Activated CD4-positive, alpha-beta T cell treated with anti-CD3 and anti-CD28 coated beads, Interleukin-2, Interleukin-4, amounts not matched to agents 100 ng/mL and 50 ng/mL, durations not matched to agents 16 hours and 8 hours (primary cell): ENCODE data around the gene XXYLT1.
"Not testable (repeated sequence)": the region's sequence is repeated elsewhere in the genome, so short reads cannot be mapped to it uniquely, and the experiment has no call there.

Experiments used
- DNase-seq: peaks from one replicate; pipeline ENCODE4 v3.0.0-alpha.2; 2020; ENCODE audit warnings: low spot score

The XXYLT1 gene

DNA sequence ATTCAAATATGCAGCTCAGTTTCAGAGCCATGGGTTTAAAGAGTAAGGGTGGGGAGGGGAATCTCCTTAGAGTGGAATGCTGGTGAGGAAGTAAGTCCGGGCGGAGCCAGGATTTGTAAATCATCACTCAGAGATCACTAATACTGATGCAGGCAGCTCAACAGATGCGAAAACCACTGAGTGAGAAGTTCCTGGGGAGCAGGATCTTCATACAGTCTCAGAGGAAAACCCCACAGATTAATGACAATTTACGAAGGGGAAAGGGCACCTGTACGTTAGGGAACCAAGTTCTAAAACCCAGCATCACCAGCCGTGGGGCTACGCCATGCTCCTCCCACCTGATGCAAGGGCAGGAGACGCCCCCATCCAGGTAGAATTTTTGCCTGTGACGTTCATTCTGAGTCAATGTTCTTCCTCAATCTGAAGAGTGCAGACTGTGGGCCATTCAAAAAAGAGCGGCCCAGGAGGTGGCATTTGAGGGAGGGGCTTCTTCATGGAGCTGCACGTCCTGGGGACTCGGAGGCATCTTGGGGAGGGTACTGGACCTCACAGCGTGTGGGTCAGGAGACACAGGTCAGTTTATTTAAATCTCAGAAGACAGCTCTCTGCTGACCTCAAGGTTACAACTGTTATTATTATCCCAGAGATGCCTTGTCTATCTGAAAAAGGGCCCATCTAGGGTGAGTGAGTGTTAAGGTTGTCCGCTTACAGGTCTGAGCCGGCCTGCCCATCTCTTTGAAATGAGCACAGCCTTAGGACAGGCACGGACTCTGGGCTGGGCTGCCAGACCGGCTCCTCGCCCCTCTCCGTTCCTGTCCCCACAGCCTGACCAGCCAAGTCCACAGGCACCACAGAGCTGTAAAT, 228.0 kb downstream of the XXYLT1 start:
- no peak for DNase-seq

DNA sequence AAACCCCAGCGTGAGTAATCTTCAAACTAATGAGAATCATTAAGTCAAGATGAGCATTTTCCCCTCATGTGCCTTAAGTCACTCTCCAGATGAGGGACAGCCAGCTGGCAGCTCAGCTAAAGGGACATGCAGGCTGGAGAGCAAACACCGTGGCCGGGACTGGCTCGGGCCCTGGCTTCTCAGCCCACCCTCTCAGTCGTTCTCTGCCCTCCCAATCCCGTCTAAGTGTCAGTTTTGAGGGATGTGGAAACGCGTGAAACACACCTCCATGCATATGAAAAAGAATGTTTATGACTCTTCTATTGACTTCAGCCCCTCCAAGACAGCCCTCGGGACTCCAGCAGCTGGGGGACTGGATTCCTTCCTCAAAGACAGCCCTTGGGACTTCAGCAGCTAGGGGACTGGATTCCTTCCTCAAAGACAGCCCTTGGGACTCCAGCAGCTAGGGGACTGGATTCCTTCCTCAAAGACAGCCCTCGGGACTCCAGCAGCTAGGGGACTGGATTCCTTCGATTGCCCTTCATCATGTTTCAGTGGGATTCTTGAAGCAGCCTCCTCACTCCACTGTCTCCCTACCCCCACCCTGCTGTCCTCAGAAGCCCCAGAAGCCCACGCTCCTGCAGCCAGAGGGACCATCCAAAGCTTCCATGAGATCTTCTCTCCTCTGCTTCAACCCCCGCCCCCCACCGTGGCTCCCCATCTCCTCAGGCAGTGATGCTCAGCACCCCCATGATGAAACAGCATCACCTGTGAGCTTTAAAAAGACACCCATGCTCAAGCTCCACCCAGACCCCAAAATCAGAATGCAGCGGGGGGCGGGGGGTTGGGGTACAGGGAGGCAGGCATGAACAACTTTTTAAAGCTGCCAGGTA, 228.9 kb downstream of the XXYLT1 start:
- DNase-seq, result no peak

DNA sequence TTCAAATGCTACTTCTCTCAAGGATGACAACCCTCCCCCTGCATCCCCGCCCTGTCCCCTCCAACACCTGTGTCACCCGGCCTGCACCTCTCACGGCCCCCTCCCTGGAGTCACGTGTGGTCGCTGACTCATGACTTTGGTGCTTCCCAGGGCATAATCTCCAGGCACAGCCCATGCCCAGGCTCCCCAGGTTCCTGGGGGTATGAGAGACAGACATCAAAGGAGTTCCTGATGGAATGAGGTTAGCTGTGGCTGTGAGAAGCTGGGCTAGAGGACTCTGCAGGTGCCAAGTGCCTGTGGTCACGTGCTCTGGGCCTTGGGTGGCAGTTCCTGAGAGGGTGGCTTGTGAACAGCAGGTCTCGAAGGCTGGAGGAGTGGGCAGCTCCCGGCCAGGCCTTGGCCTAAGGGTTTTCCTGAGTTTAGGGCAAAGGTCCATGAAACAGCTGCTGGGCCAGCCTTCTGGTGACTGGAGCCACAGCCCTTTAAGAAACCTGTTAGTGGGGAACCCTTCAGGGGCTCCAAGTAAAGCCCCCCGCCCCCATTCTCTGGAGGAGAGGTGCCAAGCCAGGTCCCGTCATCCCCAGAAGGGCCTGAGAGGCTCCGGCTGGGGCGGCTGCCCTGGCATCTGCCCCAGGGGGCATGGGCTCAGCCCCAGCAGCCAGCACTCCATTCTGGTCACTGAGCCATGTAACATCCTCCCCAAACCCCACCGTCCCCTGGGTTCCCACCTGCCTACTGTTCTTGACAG, 230.0 kb downstream of the XXYLT1 start:
- no peak for DNase-seq

DNA sequence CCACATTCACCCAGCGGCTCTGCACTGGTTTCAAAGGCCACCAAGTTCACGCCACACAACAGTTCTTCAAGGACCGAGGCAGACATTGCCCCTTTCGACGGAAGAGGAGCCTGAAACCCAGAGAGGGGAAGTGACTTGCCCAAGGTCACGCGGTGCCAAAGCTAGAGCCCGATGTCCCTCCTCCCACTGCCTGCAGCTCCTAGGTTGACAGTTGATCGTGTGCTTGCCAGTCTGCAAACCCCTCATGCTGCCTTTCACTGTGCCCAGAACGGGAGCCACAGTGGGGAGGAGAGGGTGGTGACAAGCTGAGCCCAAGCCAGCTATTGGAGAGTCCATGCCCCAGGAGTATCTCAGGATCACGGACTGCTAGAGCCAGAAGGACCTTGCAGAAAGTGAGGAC, 230.9 kb downstream of the XXYLT1 start:
- DNase-seq, result no peak

DNA sequence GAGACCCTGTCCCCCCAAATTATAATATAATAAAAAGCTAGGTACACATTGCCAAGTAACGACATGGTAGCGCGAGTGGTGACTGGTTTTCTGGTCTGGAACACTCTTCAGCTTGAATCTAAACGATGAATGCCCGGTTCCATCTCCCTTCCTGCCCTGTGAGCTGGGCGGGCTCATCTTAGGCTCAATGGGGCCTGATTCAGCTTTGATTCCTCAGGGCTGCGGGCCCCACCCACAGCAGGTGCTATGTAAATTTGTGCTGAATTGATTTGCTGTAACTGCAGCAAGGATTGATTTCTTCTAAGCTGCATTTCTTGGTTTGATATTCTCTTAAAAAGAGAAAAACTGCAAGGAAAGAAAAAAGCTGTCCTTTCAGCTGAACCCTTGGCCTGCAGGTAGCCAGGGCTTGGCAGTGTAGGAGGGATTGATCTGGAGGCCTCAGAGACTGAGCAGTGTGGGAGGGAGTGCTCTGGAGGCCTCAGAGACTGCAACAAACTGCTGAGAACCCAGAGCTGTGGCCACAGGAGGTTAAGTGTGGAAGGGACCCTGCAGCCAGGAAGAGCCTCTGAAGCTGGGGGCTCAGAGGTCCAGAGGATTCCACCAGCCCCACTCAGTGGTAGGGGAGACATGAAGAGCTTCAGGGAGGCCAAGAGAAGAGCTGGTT, 231.6 kb downstream of the XXYLT1 start:
- no peak for DNase-seq

DNA sequence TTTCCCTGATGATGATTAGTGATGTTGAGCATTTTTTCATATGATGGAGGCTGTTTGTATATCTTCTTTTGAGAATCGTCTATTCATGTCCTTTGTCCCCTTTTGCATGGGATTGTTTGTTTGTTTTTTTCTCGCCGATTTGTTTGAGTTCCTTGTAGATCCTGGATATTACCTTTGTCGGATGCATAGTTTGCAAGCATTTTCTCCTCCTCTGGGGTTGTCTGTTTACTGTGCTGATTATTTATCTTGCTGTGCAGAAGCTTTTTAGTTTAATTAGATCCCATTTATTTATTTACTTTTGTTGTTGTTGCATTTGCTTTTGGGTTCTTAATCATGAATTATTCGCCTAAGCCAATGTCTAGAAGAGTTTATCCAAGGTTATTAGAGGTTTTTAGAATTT, 232.8 kb downstream of the XXYLT1 start:
- DNase-seq, result no peak

DNA sequence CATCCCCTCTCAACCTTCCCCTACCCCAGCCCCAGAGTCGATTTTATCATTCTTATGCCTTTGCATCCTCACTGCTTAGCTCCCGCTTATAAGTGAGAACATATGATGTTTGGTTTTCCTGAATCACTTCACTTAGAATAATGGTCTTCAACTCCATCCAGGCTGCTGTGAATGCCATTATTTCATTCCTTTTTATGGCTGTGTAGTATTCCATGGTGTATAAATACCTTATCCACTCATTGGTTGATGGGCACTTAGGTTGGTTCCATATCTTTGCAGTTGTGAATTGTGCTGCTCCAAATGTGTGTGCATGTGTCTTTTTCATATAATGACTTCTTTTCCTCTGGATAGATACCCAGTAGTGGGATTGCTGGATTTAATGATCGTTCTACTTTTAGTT, 233.4 kb downstream of the XXYLT1 start:
- not testable (repeated sequence) for DNase-seq

DNA sequence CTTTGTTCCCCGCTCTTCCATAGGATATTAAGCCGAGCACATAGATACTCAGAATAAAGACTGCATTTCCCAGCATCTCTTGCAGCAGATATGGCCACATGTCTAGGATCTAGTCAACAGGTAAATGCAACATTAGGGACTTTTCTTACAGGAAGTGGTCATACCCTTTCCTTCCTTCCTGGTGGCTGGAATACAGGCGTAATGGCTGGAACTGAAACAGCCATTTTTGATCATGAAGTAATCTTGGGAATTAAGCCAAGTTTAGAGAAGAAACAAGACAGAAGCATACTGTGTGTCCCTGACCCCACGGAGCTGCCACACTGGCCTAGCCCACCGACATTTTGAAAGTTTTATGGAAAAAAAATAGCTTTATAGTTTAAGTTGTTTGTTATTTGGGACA, 234.0 kb downstream of the XXYLT1 start:
- DNase-seq, result no peak

DNA sequence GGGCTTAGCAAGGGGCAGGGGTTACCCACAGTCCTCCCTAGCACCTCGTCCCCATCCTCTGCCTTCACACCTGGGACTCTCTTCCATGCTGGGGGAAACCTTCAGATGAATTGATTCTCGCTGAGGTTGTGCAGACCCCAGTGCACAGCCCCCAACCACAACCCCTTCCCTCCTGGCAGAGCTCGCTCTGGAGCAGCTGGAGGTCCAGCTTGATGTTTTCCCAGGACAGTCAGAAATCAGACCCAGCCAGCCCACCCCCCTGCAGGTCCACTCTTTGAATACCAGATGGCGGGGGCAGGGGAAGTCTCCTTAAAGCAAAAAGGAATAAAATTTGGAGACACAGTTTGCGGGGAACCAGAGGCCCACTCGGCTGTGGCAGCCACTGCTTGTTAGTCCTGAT, 234.4 kb downstream of the XXYLT1 start:
- no peak for DNase-seq

DNA sequence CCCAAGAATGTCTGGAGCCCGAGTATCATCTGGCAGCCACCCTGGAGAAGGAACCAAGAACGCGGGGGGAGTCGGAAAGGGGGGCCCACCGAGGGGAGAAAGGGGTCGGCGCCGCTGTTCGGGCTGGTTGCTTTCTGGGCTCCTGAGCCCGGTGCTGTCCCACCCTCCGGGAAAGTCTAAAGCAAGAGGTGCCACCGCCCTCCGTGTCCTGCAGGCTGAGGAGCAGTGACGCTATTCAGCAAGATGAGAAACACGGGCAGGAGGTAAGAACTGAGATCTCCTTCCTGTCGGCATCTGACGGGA, 234.8 kb downstream of the XXYLT1 start:
- no peak for DNase-seq

DNA sequence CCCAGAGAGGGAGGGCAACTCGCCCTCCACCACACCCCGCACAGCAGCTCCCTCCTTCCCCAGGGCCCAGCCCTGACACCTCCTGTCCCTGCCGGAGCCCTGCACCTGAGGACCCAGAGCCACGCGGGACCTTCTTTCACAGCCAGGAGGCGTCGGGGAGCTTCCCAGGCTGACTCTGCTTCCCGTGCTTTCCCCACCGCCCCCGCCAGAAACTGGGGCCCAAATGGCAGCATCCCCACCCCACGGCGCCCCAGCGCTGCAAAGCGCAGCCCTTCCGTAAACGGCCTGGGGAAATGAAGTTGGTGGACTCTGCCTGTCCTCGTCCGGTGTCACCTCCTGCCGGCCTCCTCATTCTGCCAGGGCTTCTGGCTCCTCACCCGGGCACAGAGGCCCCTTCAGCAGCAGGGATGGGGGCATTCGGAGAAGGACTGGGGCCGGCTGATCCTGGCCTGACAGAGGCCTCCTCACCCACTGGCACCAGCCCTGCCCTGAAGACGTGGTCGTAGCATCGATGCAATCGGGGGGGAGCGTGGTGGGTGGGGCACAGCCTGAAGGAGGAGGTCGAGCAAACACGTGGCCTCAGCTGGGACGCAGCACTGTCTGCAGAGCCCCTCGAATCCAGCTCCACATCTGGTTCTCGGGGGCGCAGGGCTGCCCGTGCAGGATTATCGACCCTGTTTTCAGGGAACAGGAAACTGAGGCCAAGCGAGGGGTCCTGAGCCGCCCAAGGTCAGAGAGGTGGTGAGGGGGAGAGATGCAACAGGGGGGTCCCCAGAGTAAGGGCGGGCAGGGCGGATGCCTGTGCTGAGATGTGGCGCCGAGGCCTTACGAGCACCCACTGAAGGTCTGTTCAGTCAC, 235.4 kb downstream of the XXYLT1 start:
- no peak for DNase-seq

DNA sequence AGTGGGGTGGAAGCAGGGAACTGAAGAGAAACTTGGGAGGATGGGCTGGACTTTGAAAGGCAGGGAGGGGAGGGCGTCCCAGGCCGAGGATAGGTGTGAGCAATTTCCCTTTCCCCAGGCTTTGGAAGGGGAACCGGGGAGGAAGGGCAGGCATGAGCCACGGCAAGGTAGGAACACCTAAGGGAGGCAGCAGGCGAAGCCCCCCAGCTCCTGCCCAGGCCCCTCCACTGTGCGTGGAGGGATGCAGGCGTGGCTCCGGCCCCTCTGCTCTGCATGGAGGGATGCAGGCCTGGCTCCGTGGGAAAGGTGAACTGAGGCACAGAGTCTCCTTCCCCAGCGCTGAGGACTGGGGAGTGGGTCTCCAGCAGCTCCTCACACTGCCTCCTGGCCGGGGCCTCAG, 236.4 kb downstream of the XXYLT1 start:
- no peak for DNase-seq

DNA sequence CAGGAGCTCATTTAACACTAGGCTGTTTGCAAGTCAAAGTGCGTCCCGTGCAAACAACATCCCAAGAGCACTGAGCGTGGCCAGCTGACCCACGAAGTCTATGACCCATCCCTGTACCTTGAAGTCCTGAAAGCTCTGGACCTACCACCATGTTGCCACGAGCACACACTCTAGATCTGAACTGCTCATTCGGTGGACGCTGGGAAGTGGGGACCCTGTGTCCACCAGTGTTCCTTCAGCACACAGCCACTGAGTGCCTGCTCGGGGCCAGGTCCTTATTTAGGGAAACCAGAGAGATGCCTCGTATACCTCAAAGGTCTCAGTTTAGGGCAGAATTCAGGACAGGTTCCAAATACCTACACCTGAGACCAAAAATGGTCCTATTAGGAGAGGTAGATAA, 236.9 kb downstream of the XXYLT1 start:
- no peak for DNase-seq

DNA sequence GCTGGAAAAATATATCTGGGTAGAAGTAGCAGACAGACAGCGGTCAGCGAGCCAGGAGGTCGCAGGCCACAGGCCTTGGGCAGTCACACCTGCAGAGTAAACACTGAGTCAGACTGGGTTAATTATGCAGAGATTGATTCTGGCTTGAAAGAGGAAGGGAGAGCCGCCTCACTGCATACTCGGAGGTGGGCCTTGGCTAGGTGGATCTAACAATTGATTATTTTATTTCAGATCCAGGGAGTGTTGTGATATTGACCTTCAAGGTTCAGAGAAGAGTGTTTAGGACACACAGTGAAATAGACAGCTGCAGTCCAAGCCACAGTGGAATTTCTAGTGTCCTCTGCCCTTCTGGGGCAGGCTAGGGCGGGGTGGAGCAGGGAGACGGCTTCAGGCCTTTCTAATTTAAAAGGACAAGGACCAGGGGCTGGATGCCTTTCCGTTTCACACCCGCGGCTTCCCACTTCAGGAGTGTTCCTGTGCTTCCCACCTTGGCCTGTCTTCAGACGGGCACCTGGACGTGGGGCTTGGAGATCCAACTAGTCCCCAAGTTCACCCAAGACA, 237.3 kb downstream of the XXYLT1 start:
- no peak for DNase-seq

DNA sequence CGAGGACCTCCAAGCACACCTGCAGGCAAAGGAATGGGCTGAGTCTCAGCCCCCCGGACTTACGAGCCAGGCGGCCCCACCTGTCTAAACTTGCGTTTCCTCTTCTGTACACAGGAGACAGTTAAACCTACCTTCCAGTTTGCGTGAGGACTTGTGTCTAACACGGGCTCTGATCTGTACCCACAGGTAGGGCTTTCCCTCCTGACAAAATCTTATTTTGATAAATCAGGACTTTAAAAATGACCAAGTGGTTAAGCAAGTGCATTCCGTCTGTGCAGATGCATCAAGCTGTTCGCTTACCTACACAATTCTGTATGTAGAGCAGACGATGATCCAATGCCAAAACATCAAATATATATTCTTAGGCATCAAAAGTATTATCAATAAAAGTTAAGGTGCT, 238.0 kb downstream of the XXYLT1 start:
- DNase-seq, result no peak

DNA sequence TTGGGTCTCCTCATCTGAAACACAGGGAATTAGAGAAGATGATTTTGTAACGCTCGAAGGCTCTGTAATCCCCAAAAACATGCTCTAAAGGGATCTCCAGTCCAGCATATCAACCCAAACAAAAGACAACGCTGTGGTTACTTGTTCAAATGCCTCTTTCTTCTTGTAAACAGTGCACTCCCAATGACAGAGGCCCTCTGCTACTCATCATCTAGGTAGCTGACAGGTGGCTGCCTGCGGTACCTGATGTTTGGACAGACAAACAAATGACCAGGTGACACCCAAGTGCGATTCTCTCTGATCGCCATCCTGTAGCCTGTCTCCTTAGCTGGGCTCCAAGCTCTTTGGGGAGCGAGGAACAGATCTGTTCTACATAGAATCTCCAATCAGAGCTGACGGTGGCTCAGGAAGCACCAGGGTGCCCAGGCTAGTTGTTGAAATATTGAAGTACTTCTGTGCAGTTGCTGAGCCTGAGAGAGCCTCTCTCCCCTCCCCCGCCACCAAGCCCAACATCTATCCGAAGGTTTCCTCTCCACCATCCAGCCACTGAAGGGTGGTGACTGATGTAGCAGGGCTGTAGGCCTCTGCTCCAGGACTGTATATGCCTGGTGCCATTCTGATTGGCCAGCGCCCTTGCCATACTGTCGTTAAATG, 238.7 kb downstream of the XXYLT1 start:
- no peak for DNase-seq

DNA sequence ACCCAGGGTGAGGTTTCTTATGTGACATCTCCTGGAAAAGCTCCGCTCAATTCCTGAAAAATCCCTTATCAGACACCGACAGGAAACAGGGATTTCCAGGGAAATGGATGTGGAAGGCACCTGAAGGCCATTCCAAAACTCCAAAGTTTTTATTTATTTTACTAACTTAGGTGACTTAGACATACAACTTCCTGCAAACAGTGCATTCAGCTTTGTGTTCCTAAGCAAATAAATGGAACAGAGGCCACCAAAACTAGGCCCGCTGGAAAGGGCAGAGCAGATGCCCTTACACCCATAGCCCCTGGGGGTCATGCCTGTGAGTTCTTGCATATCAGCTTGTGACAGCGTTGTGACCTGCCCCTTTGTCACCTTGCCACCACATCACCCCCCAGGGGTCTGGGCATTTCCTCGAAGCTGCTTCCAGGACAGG, 239.4 kb downstream of the XXYLT1 start:
- DNase-seq, result no peak

DNA sequence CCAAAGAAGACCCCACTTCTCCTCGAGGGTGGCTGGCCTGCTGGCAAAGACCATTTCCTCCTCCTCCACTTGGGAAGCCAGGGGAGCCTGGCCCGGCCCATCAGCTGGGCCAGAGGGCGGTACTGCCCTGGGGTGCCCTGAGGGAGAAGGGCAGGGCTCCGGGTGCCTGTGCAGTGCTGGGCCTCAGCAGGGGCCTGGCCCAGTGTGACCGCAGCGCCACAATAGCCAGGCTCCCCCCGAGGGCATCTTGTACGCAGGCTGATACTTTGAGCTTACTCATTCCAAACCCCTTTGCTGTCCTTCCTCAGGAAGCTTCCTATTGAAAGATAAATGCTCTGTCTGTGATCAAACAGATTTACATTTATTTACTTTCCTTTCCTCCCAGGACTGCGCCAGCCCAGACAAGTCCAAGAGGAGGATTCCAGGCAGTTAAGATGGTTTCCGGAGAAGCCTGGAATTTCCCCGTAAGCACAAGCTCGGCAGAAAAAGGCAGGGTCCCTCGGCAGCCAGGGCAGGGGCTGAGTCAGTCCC, 240.1 kb downstream of the XXYLT1 start:
- no peak for DNase-seq

DNA sequence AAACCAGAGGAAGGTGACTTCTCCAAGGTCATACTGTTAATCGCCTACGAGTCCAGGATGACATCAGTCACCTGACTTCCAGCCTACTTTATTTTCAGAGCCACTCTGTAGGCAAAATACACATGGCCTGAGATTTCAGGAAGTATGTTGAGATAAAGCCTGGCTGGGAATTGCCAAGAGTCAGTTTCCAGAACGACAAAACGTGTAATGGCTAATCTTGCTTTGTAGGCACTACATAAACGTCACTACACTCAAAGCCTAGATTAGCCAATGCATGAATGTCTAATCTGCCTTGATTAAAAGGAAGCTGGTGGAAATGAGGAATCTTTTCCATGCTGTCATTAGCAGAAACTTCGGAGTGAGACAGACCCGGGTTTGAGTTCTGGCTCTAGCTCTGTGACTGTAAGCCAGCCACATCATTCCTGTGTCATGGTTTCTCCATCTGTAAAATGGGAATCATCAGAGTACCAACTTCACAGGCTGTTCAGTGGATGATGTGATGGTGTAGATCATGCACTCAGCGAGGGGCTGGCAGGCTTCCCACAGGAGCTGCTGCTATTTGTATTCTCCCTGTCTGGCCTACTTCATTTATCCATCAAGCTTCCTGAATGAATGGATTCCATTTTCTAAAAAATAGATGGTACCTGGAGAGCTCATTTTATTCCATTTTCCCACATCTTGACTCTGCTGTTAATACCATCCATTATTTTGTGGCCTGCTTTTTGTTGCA, 241.9 kb downstream of the XXYLT1 start:
- DNase-seq, result no peak

DNA sequence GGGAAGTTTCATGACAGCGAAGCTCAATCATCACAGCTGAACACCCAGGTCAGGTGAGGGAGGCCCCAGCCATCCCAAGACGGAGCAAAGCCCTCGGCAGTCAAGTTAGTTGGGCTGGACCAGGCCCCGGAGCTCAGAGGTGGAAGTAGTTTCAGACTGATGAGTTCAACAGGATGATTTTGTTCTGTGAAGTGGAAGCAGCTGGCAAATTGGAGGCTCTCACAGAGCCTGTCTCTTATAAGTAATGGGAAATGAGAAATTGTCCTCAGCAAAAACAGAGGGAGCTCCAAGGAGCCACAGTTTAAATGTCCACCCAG, 245.1 kb downstream of the XXYLT1 start:
- DNase-seq, result no peak
